Skin of body (tissue), 1 donor: ENCODE data around the gene CCL1. TPM values are rescaled to one million over a fixed set of nuclear protein-coding genes. Genes with fewer than 3 reads are reported as not detected.

Source experiments
- total RNA-seq: library from RNA; depleted of rRNA; stranded (reverse); fragments of >200 nt; gene quantifications from one replicate; pipeline ENCODE4 v1.2.3, GENCODE V29; 2014

The CCL1 gene
- total RNA-seq, 1 donor from 2014 or later = not detected

Other genes starting within 250 kb of the CCL1 start
- 25.5 TPM for gene CCL2, start 107.9 kb downstream of the CCL1 start, total RNA-seq
- not detected for gene CCL7, start 93.0 kb downstream of the CCL1 start, total RNA-seq
- gene CCL11, start 77.5 kb downstream of the CCL1 start, total RNA-seq = not detected
- gene CCL8, start 43.8 kb downstream of the CCL1 start, total RNA-seq = 3.1 TPM
- 10.3 TPM for gene CCL13, start 6.8 kb downstream of the CCL1 start, total RNA-seq
- 0.49 TPM for gene TMEM132E, start 216.3 kb upstream of the CCL1 start, total RNA-seq